GF-D8 (cell line): Measurements from ENCODE around the gene PDZD2.
"Not testable (repeated sequence)": the region's sequence is repeated elsewhere in the genome, so short reads cannot be mapped to it uniquely, and the experiment has no call there.

Source experiments
- DNase-seq: peaks from one replicate; lab custom pipeline; 2025; lab: John Stamatoyannopoulos, UW

Gene PDZD2

DNA sequence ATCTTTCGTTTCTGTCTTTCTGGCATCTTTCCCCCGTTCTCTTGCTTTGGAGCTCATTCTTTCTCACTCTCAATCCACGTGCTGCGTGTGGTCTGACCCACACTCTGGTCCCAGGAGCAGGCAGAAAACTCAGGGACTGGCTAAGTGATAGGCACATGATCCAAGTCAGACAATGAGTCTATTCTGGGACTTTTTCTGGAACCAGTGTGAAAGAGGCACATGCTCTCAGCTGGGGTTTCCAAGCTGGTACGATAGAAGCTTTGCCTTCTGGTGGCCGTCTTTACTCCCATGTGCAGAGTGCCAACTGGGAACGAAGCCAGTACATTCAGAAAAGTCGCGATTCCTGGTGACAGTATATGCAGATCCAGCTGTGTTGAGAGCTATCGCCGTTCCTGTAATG lies 94.4 kb downstream of the PDZD2 start:
- no peak for DNase-seq

DNA sequence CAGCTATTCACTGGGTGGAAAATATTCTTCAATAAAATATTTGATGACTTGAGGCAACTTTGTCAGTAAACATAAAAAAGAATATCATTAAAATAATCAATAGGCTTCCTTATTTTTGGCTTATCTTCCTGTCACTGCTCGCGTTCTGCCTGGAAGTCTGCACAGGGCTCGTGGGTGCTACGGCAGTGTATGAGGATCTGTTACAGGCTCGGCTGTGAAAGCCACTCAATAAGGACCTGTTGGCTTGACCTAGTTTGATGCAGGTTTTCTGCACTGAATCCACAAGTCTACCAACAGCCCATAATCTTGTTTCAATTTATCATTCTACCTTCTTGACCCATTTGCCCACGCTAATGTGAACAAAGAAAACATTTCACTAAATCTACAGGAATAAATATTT lies 97.2 kb downstream of the PDZD2 start:
- no peak for DNase-seq

DNA sequence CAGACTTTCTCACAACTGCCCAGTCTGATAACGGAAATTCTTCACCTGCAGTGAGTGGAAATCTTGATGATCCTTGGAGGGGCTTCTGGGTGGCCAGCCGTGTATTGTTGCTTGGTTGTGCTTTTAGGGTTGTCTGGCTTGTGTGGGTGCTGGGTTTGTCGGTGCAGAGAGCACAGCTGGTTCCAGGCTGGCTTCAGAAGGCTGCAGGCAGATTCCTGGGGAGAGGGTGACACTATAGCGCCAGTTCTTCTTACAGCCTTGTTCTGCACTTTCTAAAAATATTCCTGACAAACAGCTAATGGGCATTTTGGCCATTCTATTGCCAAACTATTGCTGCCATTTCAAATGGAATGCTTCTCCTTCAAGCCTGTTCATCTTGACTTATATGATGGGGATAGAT lies 99.3 kb downstream of the PDZD2 start:
- DNase-seq: no peak

DNA sequence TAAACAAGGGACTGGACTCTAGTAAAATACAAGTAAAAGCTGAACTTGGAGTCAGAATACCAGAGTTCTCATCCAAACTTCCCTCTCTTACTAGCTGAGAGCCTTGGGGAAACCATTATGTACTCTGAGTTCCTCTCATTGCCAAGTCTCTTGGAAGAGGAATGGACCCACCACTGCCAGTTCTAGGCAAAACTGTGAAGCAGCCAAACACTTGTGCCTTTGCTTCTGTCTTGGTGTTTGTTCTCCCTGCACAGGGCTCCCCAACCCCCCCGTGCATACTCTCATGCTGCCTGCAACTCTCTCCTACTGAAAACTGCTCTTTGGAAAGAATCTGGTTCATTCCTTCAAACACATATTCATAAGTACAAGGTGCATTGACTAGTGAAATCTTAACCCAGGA lies 102.6 kb downstream of the PDZD2 start:
- no peak for DNase-seq

DNA sequence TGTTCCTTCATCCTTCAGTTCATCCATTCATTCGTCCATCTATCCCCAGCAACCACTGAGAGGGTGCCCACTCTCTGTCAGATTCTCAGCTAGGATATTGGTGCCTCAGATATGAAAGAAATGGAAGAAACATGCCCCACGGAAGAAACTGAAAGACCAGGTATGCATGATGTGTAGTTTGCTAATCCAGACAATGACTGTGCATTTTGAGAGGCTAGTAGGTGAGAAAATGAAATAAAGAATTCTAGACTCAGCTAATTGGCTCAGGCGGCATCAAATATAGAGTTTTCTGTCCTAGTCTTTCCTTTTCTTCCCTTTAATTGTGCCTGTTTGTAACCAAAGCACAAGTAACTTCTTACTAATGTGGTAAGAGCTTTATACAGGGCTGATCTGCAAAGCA lies 104.7 kb downstream of the PDZD2 start:
- DNase-seq: no peak

DNA sequence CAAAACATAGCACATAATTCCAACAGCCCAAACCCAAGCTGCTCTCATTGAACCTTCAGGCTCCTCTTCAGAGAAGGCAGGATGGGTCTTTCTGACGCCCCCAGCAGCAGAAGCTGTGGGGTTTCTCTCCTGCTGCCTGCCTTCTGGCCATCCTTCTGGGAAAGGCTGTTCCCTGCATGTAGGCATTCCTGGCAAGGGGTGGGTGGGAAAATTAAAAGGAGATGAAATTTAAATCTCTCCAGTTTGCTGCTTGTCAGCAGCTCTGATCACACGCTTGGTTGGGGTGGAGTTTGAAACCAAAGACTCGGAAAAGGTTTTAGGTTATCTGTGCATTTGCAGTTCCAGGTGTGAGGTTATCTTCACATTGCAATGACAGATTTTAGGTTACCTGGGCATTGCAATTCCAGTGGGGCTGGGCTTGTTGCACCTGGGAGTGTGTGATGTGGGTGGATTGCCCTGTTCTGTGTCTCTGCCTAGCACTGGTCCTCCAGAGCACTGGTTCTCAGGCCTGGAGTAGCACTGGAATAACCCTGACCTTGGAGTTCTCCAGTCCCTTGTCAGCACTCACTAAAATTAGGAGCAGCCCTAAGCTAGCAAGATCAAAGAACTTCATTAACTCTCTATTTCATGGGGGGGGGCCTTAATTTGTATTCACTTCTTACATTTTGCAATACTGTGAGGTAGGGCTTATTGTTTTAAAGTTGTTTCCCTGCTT lies 109.7 kb downstream of the PDZD2 start:
- DNase-seq: no peak

DNA sequence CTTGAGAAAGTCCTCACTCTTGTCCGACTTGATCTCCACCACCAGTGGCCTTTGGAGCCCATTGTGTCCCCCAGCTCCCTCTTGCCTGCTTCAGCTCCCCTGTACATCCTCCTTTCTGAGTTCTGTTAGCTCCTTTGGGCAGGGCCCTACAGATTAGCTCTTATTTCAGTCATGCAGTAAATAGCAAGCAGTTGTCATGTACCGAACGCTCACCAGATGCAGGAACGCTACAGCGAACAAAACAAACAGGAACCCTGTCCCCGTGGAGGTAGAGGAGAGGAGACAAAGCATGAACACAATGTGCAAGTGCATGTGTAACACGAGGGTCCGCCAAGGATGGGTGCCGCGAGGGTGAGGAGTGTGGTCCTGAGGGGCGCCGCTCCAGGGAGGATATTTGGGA lies 111.3 kb downstream of the PDZD2 start:
- DNase-seq: no peak

DNA sequence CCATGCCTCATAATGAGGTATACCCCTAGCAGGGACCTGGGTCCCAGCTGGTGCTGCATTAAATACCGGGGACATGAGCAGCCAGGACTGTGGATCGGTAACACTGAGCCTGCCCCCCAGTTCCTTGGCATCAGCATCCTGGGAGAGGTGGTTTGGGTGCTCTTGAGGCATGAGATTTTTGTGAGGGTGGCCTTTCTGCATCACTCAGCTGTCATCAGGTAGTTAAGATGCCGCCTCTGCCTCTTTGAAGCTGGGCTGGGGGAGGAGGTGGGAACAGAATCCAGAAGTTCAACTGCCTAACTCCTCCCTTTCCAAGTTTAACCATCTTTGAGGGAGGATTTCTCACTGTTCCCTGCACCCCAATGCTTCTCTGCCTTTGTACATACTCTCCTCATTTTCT lies 112.7 kb downstream of the PDZD2 start:
- DNase-seq: no peak

DNA sequence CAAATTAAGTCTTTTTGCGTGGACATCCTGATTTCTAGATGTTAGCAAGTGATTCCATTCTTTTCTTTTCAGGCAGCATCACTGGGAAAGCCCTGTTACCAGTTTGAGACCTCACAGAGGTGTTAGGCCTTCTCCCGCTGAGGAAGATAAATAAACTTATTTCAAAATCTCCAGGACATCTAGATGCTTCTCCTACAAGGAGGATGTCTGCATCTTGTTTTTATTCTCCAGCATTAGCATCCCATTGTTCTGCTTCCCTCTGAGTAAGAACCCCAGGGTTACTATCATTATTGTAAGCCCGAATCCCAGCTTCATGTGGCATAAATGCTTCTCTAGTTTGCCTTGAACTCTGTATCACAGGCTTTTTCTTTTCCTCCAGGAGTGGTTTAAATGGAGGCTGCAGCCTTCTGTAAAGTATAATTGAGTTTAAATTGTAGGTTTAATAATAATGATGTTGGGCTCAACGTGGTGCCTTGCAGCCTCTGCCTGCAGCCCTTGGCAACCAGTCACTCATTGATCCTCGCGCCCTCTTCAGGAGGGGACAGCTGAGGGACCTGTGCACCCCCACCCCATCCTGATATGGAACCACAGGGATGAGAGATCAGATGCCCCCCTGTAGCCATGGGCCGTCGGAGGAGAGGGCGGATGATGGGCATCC lies 114.9 kb downstream of the PDZD2 start:
- DNase-seq: no peak

DNA sequence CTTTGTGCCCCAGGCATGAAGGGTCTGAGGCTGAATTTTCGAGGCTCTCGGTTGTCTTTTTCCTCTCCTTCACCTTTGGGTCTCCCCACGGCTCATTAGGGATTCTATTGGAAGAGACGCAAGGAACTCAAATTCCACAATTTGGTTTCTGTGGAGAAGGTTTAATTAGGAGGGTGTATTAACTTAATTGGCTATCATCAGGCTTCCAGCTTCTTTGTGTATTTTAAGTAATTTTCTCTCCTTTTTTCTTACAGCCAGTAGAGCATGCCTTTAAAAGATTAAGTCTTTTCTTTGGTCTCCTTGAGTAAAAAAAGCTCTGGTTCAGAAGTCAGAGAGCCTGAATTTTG lies 115.4 kb downstream of the PDZD2 start:
- no peak for DNase-seq

DNA sequence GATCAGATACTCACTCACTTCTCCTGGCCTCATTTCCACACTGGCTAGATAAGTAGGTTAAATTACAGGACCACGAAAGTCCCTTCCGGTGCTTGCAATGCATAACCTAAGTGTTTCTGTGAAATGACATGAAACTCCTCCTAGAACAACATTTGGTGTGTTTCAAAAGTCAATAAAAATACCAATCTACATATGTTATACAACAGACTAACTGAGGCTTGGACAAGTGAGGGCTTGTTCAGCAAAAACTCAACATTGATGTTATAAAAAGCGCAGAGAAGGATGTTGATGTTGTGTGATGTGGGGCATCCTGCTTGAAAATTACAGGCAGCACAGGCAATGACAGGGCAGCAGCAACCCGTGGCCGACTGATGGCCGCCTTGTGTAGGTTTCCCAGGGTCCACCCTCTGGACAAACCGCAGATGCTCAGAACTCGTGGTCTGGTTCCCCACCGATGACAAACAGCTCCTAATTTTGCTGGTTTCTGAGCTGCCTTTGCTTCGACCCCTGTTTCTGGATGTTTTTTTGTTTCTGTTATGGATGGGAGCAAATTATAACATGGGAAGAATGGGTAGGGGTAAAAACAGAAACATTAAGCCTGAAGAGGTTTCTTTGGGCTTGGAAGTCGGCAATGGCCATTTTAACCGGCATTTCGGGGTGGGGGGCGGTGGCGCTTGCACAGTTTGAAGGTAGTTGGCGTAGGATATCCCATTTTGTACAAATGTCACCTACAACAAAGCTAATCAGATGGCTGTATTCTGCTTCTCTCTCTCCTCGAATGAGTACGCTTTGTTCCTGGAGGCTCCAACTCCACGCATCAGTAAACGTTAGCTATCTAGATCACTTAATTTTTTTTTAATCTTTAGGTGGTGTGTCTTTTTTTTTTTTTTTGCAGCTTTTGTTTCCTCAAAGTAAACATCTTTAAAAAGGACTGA lies 116.1 kb downstream of the PDZD2 start:
- DNase-seq: no peak

DNA sequence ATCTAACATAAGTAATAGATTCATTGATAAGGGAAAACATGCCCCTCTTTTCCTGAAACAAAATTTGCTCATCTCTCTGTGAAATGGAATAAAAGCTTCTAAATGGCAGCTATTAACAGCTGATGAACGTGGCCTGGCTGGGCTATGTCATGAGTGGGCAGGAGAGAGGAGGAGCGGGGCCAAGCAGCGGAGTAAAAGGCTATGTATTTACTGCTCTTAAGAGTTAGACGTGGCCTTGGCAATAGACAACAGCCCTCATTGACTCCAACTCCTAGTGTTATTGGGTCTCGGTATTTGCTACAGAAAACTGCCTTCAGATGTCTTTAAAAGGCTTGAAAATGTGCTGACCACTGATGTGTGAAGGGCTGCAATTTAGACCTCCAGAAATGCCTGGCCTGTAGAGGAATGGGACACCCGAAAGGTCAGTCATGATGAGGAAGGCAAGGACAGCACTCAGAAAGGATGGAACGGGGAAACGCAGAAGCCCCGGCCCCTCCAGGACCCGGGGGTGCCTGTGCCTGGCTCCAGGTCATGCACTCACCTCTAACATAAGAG lies 116.8 kb downstream of the PDZD2 start:
- DNase-seq: no peak

DNA sequence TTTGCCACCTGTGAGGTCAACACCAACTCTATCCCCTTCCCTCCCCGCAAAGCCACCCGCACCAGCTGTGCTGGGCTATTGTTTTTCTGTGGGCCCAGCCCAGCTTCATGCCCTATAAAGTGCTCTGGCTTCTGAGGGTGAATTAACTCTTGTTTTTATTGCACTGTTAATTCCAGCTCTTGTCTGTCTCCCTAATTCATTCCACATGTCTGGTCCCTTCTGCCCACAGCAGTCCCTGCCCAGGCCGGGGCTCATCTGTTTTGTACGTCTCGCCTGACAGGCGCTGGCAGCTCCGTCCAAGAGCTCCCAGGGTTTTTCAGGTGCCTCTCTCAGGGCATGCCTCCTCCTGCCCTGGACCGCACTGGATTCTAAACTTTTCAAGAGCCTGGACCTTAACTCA lies 118.9 kb downstream of the PDZD2 start:
- no peak for DNase-seq

DNA sequence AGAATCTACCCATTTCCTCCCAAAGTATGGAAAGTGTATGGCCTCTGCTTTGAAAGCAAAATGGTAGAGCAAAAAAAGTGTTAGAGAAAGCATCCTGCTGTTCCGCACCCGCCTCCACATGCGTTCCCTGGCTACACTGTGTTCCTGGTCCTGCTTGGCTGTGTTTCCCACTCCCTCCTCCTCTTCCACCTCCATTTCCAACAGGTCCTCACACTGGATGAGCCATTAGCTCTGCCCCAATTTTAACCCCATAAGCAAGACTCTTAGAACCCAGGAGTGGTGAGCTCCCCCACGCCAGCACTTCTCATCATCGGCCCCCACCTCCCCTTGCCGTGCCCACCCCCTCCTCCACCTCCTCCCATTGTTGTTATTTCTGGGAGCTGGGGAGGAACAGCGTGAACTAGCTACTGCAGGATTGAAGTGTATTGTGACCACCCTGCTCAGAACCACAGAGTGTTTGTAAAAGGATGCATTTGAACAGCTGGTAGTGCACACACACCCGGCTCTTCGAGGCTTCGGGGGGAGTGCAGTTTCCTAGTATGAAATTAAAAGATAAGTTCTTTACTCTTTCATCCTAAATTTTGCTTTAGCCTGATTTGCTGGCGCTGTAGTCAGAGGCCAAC lies 120.0 kb downstream of the PDZD2 start:
- DNase-seq: no peak

DNA sequence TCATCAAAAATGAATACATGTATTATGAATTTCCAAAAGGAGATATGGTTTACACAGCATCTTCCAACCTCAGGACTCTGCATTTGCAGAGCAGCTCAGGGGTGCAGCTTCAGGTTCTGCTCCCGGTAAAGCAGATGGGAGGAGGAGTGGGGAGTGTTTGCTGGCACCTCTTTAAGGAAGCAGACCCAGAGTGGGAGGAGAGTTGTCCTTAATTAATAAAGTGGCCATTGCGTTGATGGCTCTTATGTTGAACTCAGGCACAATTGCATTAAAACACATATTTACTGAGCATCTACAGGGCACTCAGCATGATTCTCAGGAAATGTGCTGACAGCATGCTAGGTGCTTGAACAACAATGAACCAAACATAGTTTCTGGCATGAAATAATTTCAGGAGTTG lies 121.0 kb downstream of the PDZD2 start:
- DNase-seq: no peak

DNA sequence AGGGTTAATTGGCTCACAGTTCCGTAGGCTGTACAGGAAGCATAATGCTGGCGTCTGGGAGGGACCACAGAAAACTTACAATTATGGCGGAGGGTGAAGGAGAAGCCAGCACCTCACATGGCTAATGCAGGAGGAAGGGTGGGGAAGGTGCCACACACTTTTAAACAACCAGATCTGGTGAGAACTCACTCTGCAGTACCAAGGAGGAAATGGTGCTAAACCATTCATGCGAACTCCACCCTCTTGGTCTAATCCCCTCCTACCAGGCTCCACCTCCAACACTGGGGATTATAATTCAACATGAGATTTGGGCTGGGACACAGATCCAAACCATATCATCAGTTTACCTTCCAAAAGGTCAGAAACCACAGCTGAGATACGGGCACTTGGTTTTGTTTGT lies 122.9 kb downstream of the PDZD2 start:
- DNase-seq: no peak

DNA sequence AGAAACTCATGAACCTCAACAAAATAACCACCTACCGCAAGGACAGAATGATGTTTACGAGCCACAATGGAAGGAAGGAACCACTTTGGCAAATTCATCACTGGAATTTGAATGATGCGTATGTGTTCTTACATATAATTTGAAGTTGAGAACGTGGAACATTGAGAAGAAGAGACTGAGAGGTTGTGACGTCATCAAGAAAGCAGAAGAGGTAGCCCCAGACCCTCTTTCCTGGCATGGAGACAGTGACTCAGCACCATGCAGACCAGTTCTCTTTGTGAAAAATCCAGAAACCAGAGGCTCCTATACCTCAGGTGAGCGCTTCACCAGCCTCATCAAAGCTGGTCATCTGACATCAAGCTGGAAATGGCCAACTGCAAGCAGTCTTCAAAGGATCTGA lies 124.5 kb downstream of the PDZD2 start:
- no peak for DNase-seq

DNA sequence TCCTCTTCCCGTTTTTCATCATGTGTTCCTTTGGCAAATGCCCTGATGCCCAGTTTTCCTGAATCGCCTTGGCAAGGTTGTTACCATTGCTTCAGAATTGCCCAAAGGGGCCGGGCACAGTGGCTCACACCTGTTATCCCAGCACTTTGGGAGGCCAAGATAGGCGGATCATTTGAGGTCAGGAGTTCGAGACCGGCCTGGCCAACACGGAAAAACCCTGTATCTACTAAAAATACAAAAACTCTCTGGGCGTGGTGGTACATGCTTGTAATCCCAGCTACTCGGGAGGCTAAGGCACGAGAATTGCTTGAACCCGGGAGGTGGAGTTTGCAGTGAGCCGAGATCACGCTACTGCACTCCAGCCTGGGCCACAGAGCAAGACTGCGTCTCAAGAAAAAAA lies 125.8 kb downstream of the PDZD2 start:
- DNase-seq: not testable (repeated sequence)

DNA sequence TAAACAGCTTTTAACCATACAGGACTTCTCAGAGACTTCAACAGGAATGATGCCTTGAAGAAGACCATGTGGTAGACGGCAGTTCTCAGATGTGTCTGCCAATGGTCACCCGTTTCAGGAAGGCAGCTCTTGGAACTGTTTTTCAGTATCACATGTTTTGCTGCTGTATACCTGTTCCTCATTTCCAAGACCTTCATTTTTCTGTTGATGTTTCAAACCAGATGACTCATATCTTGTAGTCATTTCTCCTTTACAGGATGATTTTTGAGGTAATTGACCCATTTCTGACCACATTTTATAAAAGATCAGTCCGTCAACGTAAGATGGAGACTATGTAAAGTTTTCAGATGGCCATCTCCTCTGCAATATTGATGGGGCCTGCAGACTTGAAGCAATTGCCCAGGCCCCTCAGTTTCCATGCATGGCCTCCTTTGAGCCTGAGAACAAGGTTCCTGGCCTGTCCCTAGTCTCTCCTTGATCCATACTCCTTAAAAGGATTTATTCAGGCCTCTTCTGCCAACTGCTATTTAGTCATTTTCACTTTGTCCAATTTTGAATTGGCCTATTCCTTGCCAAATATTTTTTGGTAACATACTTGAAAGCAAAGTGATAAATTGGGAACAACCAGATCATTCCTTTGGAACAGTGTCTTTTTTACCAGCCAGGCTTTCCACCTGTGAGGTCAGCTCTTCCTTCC lies 128.6 kb downstream of the PDZD2 start:
- DNase-seq: no peak

DNA sequence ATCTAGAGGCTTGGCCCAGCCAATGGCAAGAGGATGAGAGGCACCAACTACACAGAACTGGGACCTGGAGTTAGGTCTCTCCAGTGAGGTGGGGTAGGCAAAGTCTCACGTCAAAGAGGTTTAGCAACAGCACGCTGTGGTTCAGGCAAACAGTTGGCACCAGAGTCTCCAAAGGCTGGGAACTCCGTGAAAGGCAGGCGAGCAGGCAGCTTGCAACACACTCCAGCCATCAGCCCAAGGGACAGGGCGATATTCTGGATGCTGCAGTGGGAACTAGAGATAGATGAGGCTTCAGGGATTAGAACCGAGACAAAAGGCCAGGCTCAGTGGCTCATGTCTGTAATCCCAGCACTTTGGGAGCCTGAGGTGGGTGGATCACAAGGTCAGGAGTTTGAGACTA lies 129.1 kb downstream of the PDZD2 start:
- DNase-seq: no peak

DNA sequence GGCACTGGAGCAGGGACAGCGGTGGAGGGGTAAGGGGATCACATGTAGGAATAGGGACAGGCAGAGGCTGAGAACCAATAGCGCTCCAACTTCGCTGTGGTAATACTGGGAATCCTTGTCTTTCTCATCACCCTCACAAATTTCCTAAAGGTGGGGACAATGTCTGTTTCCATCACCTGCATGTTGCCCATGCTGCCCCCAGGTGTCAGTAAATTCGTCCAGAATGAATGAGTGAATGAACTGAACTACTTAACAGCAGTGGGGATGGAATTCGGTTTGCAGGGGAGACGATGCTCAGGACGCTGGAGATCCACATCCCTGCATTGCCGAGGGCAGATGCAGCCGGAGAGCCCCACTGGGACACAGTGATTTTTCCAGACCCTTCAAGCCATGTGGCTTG lies 129.9 kb downstream of the PDZD2 start:
- no peak for DNase-seq

DNA sequence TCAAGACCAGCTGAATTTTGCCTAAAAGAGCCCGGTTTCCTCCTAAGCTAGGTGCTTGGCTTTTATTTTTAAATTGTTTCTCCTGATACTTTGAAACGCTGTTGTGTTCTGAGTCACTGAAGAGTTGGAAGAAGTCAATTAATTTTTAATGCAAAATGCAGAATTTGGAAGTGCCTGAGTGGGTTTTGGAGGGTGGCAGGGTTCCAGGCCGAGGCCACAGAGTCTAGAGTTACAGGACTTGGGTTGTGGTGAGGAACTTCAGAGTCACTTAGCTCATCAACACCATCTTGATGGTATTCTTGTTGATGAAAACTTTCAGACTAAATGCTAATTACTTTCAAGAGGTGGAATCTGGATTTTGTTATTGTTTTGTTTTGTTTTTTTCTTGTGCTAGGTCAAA lies 130.6 kb downstream of the PDZD2 start:
- no peak for DNase-seq
